ENCODE measurements around the gene NFKBIE. TPM values are rescaled to one million over a fixed set of nuclear protein-coding genes. Genes with fewer than 3 reads are reported as not detected.

The NFKBIE gene
- total and polyA plus RNA-seq, 9 of the 15 experiments (the other 6 are each of a cell fraction or from before 2014, with no cell fraction given), result 2.1 to 16.4 (median 11.7) TPM

DNA sequence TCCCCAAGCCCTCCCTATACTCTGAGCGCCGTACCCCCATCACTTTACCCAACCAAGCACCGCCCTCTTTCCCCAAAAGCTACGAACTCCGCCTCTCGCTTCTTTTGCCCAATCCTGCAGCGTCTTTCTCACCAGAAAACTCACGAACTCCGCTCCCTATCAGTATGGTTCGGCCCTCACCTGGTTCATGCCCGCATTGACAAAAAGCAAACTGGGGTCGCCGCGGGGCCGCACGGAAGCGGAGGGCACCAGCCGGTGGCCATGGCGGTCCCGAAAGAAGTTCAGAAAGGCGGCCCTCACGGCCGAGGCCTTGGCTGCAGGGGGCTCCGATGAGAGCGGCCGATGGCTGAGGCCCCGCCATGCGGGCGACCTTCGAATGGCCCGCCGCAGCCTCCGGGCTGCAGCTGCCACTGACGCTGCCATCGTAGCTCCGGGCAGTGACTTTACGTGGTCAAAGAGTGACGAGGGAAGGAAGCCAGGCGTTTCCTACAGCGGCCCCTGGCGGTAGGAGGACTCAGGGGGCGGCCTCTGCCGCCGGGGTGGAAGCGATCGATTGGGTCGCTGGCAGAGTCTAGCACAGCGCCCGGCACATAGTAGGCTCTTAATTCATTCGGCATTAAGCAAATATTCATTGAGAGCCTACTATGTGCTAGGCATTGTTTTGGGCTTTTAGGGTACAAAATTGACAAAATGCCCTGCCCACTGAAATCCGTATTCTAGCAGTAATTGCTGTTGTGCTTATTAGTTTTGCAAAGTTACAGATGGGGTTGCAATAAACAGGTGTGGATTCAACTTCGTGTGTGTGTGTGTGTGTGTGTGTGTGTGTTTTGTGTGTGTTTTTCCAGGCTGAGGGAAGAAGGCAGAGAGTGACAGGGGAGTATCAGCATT, 47.8 kb upstream of the NFKBIE start, which contains the start of gene AARS2 (continued):
- TF ChIP-seq TEAD4 (IDR thresholded peaks at IDR 0.05; ENCODE audit: low read length), result peak; percentile 31; the same call in 1 of the 2 replicates
- TF ChIP-seq TEAD4 (CRISPR knock-in tag; IDR thresholded peaks at IDR 0.05; ENCODE audit: borderline replicate concordance), result no peak
- no peak for TF ChIP-seq ZNF212 (CRISPR knock-in tag; IDR thresholded peaks at IDR 0.05)
- peak; percentile 85 for TF ChIP-seq NEUROD1 (IDR thresholded peaks at IDR 0.05; ENCODE audit: borderline replicate concordance, low read depth, low read length, partially characterized antibody)
- TF ChIP-seq, protein P1, sequence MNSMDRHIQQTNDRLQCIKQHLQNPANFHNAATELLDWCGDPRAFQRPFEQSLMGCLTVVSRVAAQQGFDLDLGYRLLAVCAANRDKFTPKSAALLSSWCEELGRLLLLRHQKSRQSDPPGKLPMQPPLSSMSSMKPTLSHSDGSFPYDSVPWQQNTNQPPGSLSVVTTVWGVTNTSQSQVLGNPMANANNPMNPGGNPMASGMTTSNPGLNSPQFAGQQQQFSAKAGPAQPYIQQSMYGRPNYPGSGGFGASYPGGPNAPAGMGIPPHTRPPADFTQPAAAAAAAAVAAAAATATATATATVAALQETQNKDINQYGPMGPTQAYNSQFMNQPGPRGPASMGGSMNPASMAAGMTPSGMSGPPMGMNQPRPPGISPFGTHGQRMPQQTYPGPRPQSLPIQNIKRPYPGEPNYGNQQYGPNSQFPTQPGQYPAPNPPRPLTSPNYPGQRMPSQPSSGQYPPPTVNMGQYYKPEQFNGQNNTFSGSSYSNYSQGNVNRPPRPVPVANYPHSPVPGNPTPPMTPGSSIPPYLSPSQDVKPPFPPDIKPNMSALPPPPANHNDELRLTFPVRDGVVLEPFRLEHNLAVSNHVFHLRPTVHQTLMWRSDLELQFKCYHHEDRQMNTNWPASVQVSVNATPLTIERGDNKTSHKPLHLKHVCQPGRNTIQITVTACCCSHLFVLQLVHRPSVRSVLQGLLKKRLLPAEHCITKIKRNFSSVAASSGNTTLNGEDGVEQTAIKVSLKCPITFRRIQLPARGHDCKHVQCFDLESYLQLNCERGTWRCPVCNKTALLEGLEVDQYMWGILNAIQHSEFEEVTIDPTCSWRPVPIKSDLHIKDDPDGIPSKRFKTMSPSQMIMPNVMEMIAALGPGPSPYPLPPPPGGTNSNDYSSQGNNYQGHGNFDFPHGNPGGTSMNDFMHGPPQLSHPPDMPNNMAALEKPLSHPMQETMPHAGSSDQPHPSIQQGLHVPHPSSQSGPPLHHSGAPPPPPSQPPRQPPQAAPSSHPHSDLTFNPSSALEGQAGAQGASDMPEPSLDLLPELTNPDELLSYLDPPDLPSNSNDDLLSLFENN (IDR thresholded peaks at IDR 0.05; ENCODE audit: low read depth in 2 of 2, low read length in 2 of 2), result peak in 1 of 2 experiments; percentile 76; a peak in 2 of 4 replicates
- TF ChIP-seq ZSCAN29 (IDR thresholded peaks at IDR 0.05), result no peak; the same call in 1 of the 2 replicates
- no peak for TF ChIP-seq OTX1 (CRISPR knock-in tag; IDR thresholded peaks at IDR 0.05)
- peak; percentile 86 for TF ChIP-seq HCFC1 (IDR thresholded peaks at IDR 0.05; ENCODE audit: low read depth, low read length)
- peak; percentile 78 for TF ChIP-seq KLF16 (IDR thresholded peaks at IDR 0.05)
- peak; percentile 80; the same call in 1 of the 2 replicates for TF ChIP-seq ZNF766 (CRISPR knock-in tag; conservative IDR thresholded peaks at IDR 0.05)
- TF ChIP-seq, protein P2, sequence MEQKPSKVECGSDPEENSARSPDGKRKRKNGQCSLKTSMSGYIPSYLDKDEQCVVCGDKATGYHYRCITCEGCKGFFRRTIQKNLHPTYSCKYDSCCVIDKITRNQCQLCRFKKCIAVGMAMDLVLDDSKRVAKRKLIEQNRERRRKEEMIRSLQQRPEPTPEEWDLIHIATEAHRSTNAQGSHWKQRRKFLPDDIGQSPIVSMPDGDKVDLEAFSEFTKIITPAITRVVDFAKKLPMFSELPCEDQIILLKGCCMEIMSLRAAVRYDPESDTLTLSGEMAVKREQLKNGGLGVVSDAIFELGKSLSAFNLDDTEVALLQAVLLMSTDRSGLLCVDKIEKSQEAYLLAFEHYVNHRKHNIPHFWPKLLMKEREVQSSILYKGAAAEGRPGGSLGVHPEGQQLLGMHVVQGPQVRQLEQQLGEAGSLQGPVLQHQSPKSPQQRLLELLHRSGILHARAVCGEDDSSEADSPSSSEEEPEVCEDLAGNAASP (IDR thresholded peaks at IDR 0.05), result no peak
- 0 out of 2 replicates have a peak, but pooled peaks have one; percentile 5 for TF ChIP-seq ZNF134 (CRISPR knock-in tag; conservative IDR thresholded peaks at IDR 0.05)
- no peak for TF ChIP-seq GABPB2 (CRISPR knock-in tag; conservative IDR thresholded peaks at IDR 0.05)
- TF ChIP-seq SNIP1 (IDR thresholded peaks at IDR 0.05; ENCODE audit: low read depth), result peak; percentile 90
- TF ChIP-seq CREBBP (IDR thresholded peaks at IDR 0.05; ENCODE audit: low read depth, low read length), result no peak
- TF ChIP-seq MAFK (IDR thresholded peaks at IDR 0.05; ENCODE audit: low read length), result 0 out of 2 replicates have a peak, but pooled peaks have one; percentile 8
- peak; percentile 70; the same call in 1 of the 2 replicates for TF ChIP-seq NR4A1 (CRISPR knock-in tag; IDR thresholded peaks at IDR 0.05)
- TF ChIP-seq NR4A1 (tag; IDR thresholded peaks at IDR 0.05), result peak; percentile 80
- peak; percentile 70 to 84 for TF ChIP-seq KDM1A (IDR thresholded peaks at IDR 0.05)
- peak in 1 of 2 experiments; percentile 49; a peak in 1 of 4 replicates for TF ChIP-seq ETV6 (IDR thresholded peaks at IDR 0.05; ENCODE audit: borderline replicate concordance in 1 of 2, low read depth in 2 of 2, low read length in 1 of 2)
- no peak for TF ChIP-seq ETV6 (CRISPR knock-in tag; IDR thresholded peaks at IDR 0.05; ENCODE audit: borderline replicate concordance)
- 0 out of 2 replicates have a peak, but pooled peaks have one; percentile 33 for TF ChIP-seq MEF2D (tag; conservative IDR thresholded peaks at IDR 0.05; ENCODE audit: low read depth)
- TF ChIP-seq HNRNPK (IDR thresholded peaks at IDR 0.05; ENCODE audit: low read depth, low read length, poor library complexity, severe bottlenecking), result no peak
- no peak for TF ChIP-seq U2AF2 (optimal IDR thresholded peaks at IDR 0.05; ENCODE audit: low read depth, low read length)
- TF ChIP-seq HLTF (IDR thresholded peaks at IDR 0.05), result peak; percentile 84; the same call in 1 of the 2 replicates
- TF ChIP-seq THRAP3 (IDR thresholded peaks at IDR 0.05; ENCODE audit: borderline replicate concordance), result 0 out of 2 replicates have a peak, but pooled peaks have one; percentile 65
